Adrenal gland (tissue), 12 donors: ENCODE data around the gene SLC24A4. TPM values are rescaled to one million over a fixed set of nuclear protein-coding genes. Genes with fewer than 3 reads are reported as not detected.

ENCODE experiments used
- DNase-seq, 7 donors: peaks; one replicate each; pipeline ENCODE4 v3.0.0-alpha.2; 2019 to 2020
- H3K27ac ChIP-seq, 5 donors: fragments of 200-600 bp; sonication (generic) in 4 of 5; 1 replicate in 3 of 5; 2 replicates in 2 of 5; pipeline versions ENCODE4 v1.5.1 to v1.8.0; 2016 to 2020; ENCODE audit warnings: mild to moderate bottlenecking in 1 of 5
- H3K27me3 ChIP-seq: fragments of 200-600 bp; 2 replicates; pipeline ENCODE4 v1.8.0; 2021
- H3K36me3 ChIP-seq, 2 donors: fragments of 200-600 bp; replicated peaks in 1 of 2; 1 replicate in 1 of 2; 2 replicates in 1 of 2; pipeline versions ENCODE4 v1.5.1 to v1.8.0; 2018 to 2022
- H3K4me1 ChIP-seq, 2 donors: fragments of 200-600 bp; replicated peaks in 1 of 2; 1 replicate in 1 of 2; 2 replicates in 1 of 2; pipeline versions ENCODE4 v1.5.1 to v1.8.0; 2018 to 2021
- H3K4me3 ChIP-seq, 4 donors: fragments of 200-600 bp; sonication (generic) in 3 of 4; one replicate each; pipeline ENCODE4 v1.5.1; 2016 to 2018
- H3K9me3 ChIP-seq, 3 donors: fragments of 200-600 bp; sonication (generic) in 1 of 3; replicated peaks in 1 of 3; 1 replicate in 2 of 3; 2 replicates in 1 of 3; pipeline versions ENCODE4 v1.5.1 to v1.8.0; 2016 to 2021
- CTCF ChIP-seq, 6 experiments: fragments of 450-650 bp in 4 of 6; fragments of 200-600 bp in 2 of 6; sonication (generic) in 1 of 6; IDR thresholded peaks; 1 replicate in 5 of 6; 2 replicates in 1 of 6; pipeline versions ENCODE4 v1.5.1 to v1.8.0; 2016 to 2021; ENCODE audit warnings: antibody characterized with exemption in 6 of 6, mild to moderate bottlenecking in 2 of 6, moderate library complexity in 1 of 6
- POLR2A ChIP-seq, 2 donors: fragments of 450-650 bp; IDR thresholded peaks; one replicate each; pipeline ENCODE4 v1.6.1; 2017; ENCODE audit warnings: antibody characterized with exemption in 2 of 2, mild to moderate bottlenecking in 2 of 2, moderate library complexity in 1 of 2
- WGBS, 4 donors: extraction: QIAGEN DNeasy Blood & Tissue Kit in 2 of 4; methylation state at CpG; one replicate each; pipeline versions ENCODE4 v1.1.5 to v1.1.7; 2013 to 2017; 5-methylcytosine and 5-hydroxymethylcytosine counted together
- intact Hi-C, 2 donors: fragments of 100-400 bp; cut with DNase I; formaldehyde crosslinking; loops; one replicate each; pipeline versions ENCODE4 v1.14.1 to v1.15.0; 2022 to 2023
- polyA plus RNA-seq, 3 donors: library from polyadenylated mRNA; stranded (reverse); fragments of 200-250 nt in 2 of 3; fragments of 350-450 nt in 1 of 3; fragmentation: Illumina TruSeq in 1 of 3; extraction: RNeasy Lipid Tissue Mini Kit (QIAGEN cat#74804) in 1 of 3; gene quantifications; one replicate each; pipeline ENCODE4 v1.2.3, GENCODE V29; 2013 to 2014
- total RNA-seq, 9 donors: library from RNA; depleted of rRNA in 4 of 9; stranded (reverse); fragments of >200 nt in 4 of 9; fragments of 120-200 nt in 1 of 9; fragmentation: NEBNext Ultra II Directional in 1 of 9; extraction: Animal tissue kit (Norgen Biotek cat#: 25700) in 1 of 9; gene quantifications; one replicate each; pipeline versions ENCODE4 v1.1.0 to v1.2.4, GENCODE V29; 2013 to 2023
- donor health status: healthy with polysubstance abuse.
- donor health status: Bipolar disorder and iron deficiency.
- donor health status: DM: yes; HTN: yes; CAD: no.
- donor health status: DM: no; HTN: no; CAD: no.
- donor health status: DM: no; HTN: no; CAD: no.
- donor health status: DM: yes; HTN: yes; CAD: no.

The SLC24A4 gene
- total and polyA plus RNA-seq, 12 donors, result 0.09 to 1.9 (median 0.52) TPM

GRCh38 chr14:92366237-92366636 is 43.3 kb downstream of the SLC24A4 start:
- DNase-seq, result peak in 3 of 7 donors; percentile 13 to 32 (median 32)
- Histone ChIP-seq H3K27me3 (peaks cover 17% of the 10 kb centered on the region), H3K9me3 (no peaks in the 10 kb centered on the region), H3K36me3 (no peaks in the 10 kb centered on the region), H3K4me3 (no peak overlapping the region), H3K27ac (no peak overlapping the region), H3K4me1 (no peaks in the 10 kb centered on the region)
- intact Hi-C loops, result no loop called here
- TF ChIP-seq POLR2A (IDR thresholded peaks at IDR 0.05) (no peak), CTCF (IDR thresholded peaks at IDR 0.05) (no peak)
- 49 to 88% (median 58%) methylated on average over 2 to 11 of the region's 11 CpGs for WGBS, 4 donors

- no peaks in the 10 kb centered on the region for H3K9me3 ChIP-seq
- intact Hi-C loops, result no loop called here
- H3K4me1 ChIP-seq, result no peaks in the 10 kb centered on the region
- 73 to 78% (median 74%) methylated on average over 6 of the region's 6 CpGs for WGBS, 4 donors
- TF ChIP-seq POLR2A (IDR thresholded peaks at IDR 0.05) (no peak), CTCF (IDR thresholded peaks at IDR 0.05) (no peak)
- H3K36me3 ChIP-seq, result no peaks in the 10 kb centered on the region
- no peak for DNase-seq
- peaks cover 17% of the 10 kb centered on the region for H3K27me3 ChIP-seq
- no peak overlapping the region for H3K4me3 ChIP-seq
- H3K27ac ChIP-seq, result no peak overlapping the region
These were observed 45.0 kb downstream of the SLC24A4 start for GRCh38 chr14:92368001-92368400.

- WGBS, 4 donors, result 78 to 93% (median 83%) methylated on average over 3 of the region's 3 CpGs
- Histone ChIP-seq H3K4me3 (no peak overlapping the region), H3K36me3 (no peaks in the 10 kb centered on the region), H3K27me3 (peaks cover 6% of the 10 kb centered on the region), H3K4me1 (no peaks in the 10 kb centered on the region), H3K9me3 (no peaks in the 10 kb centered on the region), H3K27ac (no peak overlapping the region)
- intact Hi-C loops, result no loop called here
- no peak for DNase-seq
- TF ChIP-seq POLR2A (IDR thresholded peaks at IDR 0.05) (no peak), CTCF (IDR thresholded peaks at IDR 0.05) (no peak)
These were observed 46.1 kb downstream of the SLC24A4 start for GRCh38 chr14:92369097-92369496.

- Histone ChIP-seq H3K4me1 (no peaks in the 10 kb centered on the region), H3K27ac (no peak overlapping the region), H3K27me3 (no peaks in the 10 kb centered on the region), H3K9me3 (no peaks in the 10 kb centered on the region), H3K4me3 (no peak overlapping the region), H3K36me3 (no peaks in the 10 kb centered on the region)
- no peak for DNase-seq
- TF ChIP-seq POLR2A (IDR thresholded peaks at IDR 0.05) (no peak), CTCF (IDR thresholded peaks at IDR 0.05) (no peak)
- intact Hi-C loops, result no loop called here
- WGBS, 4 donors, result 79 to 100% (median 86%) methylated on average over 2 of the region's 2 CpGs
These were observed 49.3 kb downstream of the SLC24A4 start for GRCh38 chr14:92372230-92372629.
